Neural cell (in vitro differentiated cells): Measurements from ENCODE around the gene PARVG.

Experiments used
- CTCF ChIP-seq: fragments of 450-650 bp; IDR thresholded peaks from 2 replicates; pipeline ENCODE4 v1.5.1; 2014; ENCODE audit warnings: antibody characterized with exemption, mild to moderate bottlenecking, moderate library complexity; ENCODE audit not compliant: poor library complexity, severe bottlenecking
- EP300 ChIP-seq: fragments of 450-650 bp; conservative IDR thresholded peaks from 2 replicates; pipeline ENCODE4 v1.6.1; 2014; ENCODE audit warnings: antibody characterized with exemption, mild to moderate bottlenecking, moderate library complexity; ENCODE audit not compliant: poor library complexity, severe bottlenecking
- EZH2 ChIP-seq: fragments of 200-600, 300-800 bp; shearing (Covaris generic), sonication (generic); IDR thresholded peaks from 2 replicates; pipeline ENCODE4 v1.6.1; 2014; ENCODE audit warnings: antibody characterized with exemption, low read length, borderline replicate concordance, mild to moderate bottlenecking; ENCODE audit not compliant: insufficient read depth, poor library complexity, severe bottlenecking
- MXI1 ChIP-seq: fragments of 450-650 bp; conservative IDR thresholded peaks from 2 replicates; pipeline ENCODE4 v1.6.1; 2014; ENCODE audit warnings: antibody characterized with exemption, mild to moderate bottlenecking; ENCODE audit not compliant: poor library complexity, severe bottlenecking
- POLR2AphosphoS5 ChIP-seq: IDR thresholded peaks from 2 replicates; pipeline ENCODE4 v1.6.1; 2012
- RAD21 ChIP-seq: fragments of 450-650 bp; conservative IDR thresholded peaks from 2 replicates; pipeline ENCODE4 v1.6.1; 2014; ENCODE audit warnings: antibody characterized with exemption, mild to moderate bottlenecking, moderate library complexity
- REST ChIP-seq: IDR thresholded peaks from 2 replicates; pipeline ENCODE4 v1.6.1; 2012; ENCODE audit warnings: borderline replicate concordance
- SMC3 ChIP-seq: fragments of 450-650 bp; conservative IDR thresholded peaks from 2 replicates; pipeline ENCODE4 v1.6.1; 2014; ENCODE audit warnings: antibody characterized with exemption, mild to moderate bottlenecking, moderate library complexity; ENCODE audit not compliant: poor library complexity
- TAF1 ChIP-seq: IDR thresholded peaks from 2 replicates; pipeline ENCODE4 v1.6.1; 2012; ENCODE audit warnings: low read depth

- TF ChIP-seq EP300: no peak
- no peak for TF ChIP-seq TAF1
- TF ChIP-seq CTCF: no peak
- TF ChIP-seq POLR2AphosphoS5: no peak
- no peak for TF ChIP-seq SMC3
- TF ChIP-seq MXI1: no peak
- TF ChIP-seq RAD21: no peak
- no peak for TF ChIP-seq EZH2
- TF ChIP-seq REST: no peak
Measured at GRCh38 chr22:44247346-44247745, 66.6 kb downstream of the PARVG start.
